GM19025 (cell line): ENCODE measurements around the gene CEP250.
"Not testable (repeated sequence)": the region's sequence is repeated elsewhere in the genome, so short reads cannot be mapped to it uniquely, and the experiment has no call there.

ENCODE experiments used
- ATAC-seq: cut with Tn5 transposase; IDR thresholded peaks from one replicate; pipeline ENCODE4 v1.9.1; 2021; ENCODE audit warnings: mild to moderate bottlenecking, low read depth, moderate library complexity; ENCODE audit not compliant: unreplicated experiment

CEP250 gene

GRCh38 chr20:35515949-35516645 lies 60.7 kb downstream of the CEP250 start:
- no peak for ATAC-seq

GRCh38 chr20:35517125-35517524 lies 61.7 kb downstream of the CEP250 start:
- no peak for ATAC-seq

DNA sequence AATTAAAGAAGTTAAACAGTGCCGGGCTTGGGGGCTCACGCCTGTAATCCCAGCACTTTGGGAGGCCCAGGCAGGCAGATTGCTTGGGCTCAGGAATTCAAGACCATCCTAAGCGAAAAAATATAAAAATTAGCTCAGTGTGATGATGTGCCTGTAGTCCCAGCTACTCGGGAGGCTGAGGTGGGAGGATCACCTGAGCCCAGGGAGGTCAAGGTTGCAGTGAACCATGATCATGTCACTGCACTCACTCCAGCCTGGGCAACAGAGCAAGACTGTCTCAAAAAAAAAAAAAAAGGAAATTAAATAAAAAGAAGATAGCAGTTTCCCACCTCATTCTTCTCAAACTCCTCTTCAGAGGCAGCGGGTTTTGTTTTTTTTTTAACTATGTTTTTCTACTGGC lies 62.4 kb downstream of the CEP250 start:
- ATAC-seq = not testable (repeated sequence)

DNA sequence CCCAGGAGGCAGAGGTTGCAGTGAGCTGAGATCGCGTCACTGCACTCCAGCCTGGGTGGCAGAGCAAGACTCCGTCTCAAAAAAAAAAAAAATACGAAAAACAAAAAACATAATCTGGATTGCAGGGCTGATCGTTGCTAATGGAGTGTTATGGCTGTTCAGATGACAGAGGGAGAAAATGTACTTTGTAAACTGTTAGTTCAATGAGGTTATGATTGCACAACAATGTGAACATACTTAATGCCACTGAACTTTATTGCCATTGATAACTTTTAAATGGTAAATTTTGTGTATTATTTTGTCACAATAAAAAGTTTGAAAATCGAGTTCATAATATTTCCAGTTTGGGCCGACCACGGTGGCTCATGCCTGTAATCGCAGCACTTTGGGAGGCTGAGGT lies 63.6 kb downstream of the CEP250 start:
- ATAC-seq = no peak

DNA sequence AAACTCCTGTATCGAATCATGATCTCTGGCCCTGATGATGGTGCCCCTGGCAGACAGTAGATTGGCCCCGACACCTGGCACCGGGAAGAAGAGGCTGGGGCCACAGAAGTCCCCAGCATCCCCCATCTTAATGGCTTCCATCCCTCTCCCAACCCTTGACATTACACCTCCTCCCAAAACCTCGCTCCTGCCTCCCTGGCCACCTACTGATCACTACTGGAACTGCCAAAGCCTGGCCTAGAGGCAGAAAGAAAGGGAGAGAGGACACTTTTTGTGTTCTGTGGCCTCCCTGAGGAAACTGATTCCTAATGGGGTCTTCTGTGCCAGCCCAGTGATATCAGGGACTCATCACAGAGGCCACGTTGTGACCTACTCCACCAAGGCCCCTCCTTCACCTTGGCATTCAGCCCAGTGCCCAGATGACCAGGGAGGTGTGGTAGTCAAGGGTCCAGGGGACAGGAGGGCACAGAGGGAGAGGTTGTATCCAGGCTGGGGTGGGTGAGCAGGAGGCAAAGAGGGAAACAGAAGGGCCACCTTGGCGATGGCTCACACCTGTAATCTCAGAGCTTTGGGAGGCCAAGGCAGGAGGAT lies 68.0 kb downstream of the CEP250 start:
- no peak for ATAC-seq

DNA sequence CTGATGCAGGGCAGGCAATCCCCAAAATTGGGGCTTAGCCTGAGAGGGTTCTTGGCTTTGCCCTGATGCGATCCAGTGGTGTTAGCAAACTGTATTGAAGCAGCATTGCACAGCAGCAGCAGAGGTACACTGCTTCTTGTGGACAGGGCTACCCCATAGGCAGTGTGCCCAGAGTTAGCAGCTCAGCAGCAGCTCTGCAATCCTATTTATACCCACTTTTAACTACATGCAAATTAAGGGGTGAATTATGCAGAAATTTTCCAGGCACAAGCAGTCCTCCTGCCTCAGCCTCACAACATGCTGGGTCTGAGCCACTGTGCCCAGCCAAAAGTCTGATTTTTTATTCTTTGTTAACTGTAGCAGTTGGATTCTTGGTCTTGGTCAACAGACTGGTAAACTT lies 70.2 kb downstream of the CEP250 start:
- ATAC-seq = no peak

DNA sequence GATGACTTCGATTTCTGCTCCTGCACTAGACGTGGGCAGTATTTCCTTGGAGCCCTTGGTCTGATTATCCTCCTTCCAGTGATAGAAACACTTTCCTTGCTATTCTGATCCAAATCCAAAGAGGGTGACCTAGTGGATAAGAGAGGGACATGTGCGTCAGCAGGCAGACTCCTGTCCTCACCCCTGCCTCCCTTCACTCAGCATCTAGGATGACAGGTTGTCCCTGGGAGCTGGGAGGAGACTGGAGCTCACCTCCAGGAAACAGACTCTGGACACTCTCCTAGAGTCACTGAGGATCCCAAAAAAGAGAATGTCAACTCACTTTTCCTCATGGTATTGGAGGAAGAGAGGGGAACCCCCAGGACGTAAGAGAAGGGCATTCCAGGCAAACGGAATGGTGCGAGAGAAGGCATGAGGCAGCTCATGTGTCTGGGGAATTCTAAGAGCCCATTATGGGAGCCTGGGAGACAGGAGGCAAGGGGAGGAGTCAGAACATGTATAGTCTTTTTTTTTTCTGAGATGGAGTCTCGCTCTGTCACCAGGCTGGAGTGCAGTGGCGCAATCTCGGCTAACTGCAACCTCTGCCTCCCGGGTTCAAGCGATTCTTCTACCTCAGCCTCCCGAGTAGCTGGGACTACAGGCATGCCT lies 71.8 kb downstream of the CEP250 start:
- no peak for ATAC-seq

DNA sequence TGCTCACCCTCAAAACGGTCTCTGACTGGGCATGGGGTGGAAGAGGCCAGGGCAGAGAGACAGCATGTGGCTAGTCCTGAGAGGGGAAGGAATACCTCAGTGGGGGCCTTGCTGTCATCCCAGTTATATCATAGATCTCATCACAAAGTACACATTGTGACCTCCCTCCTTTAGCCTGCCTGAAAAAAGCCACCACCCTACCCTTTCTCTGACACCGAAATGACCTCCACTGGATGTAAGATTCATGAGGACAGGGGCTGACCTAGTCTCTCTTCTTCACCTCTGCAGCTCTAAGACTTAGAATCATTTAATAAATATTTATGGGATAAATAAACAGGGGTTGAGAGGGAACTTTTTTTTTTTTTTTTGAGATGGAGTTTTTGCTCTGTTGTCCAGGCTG lies 74.2 kb downstream of the CEP250 start, which contains the start of gene C20orf173:
Gene C20orf173, minus strand, starts transcription at position 101 of the 400 bp plus-strand sequence. CDS start 279 bp downstream, outside the sequence.
- ATAC-seq = no peak

- ATAC-seq = peak; percentile 79
These were observed 84.4 kb downstream of the CEP250 start for GRCh38 chr20:35539756-35540212.

DNA sequence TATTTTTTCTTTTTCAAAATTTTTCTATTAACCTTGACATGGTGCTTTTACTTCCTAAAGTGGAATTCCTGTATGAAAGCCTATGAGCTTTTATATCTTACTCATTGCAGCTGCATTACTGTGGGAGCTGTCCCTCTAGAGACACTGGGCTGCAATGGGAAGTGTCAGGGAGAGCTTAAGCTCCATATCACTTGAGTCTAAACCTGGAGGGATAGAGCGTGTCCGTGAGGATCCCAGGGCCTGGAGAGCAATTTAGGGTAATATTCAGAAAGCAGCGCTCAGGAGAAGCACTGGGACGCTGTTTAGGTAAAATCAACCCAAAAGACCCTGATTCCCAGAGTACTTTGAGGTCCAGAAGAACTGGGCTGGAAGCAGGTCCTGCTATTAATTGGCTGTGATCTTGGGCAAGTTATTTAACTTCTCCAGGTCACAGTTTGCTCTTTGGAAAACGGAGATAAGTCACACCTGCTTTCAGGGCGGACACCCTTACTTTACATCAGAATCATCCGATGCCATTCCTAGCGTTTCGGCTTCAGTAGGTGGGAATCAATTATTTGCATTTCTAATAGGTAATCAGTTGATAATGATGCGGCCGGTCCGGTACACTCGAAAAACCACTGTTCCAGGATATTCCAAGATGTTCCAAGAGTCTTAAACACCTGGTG lies 85.9 kb downstream of the CEP250 start:
- no peak for ATAC-seq

GRCh38 chr20:35541783-35542662 lies 86.6 kb downstream of the CEP250 start, which contains the start of gene ERGIC3:
Gene ERGIC3, plus strand, starts transcription at chr20:35542078. Its CDS starts 20 bp downstream, at chr20:35542098.
- ATAC-seq = peak; percentile 80

- no peak for ATAC-seq
These were observed 87.6 kb downstream of the CEP250 start for GRCh38 chr20:35542990-35543389.

DNA sequence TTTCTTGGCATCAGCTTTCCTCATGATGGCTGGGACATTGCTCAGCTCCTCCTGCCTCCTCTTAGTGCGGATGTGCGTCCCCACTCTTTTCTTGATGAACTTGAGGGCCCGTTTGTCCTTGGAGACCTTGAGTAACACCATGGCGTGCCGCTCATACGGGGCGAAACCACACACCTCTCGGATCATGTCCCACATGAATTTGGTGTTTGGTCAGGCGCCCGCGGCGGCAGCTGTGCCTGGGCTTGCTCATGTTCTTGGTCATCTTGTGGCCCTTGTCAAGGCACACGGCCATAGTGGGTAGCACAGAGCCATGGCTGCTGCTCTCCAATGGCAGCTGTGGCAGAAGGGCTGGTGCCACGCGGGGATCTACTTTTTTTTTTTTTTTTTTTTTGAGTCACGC lies 89.0 kb downstream of the CEP250 start:
- ATAC-seq = no peak

DNA sequence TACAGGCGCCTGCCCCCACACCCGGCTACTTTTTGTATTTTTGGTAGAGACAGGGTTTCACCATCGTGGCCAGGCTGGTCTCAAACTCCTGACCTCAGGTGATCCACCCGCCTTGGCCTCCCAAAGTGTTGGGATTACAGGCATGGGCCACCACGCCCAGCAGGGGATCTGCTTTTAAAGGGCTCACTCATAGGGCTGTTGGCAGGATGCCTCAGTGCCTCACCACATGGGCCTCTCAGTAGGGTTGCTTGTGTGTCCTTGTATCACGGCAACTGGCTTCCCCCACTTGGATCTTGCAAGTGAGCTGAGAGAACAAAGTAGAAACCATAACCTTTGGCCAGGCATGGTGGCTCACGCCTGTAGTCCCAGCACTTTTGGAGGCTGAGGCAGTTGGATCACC lies 89.5 kb downstream of the CEP250 start:
- ATAC-seq = not testable (repeated sequence)

GRCh38 chr20:35546127-35546526 lies 90.7 kb downstream of the CEP250 start:
- no peak for ATAC-seq

- no peak for ATAC-seq
These were observed 91.9 kb downstream of the CEP250 start for GRCh38 chr20:35547329-35547728.

DNA sequence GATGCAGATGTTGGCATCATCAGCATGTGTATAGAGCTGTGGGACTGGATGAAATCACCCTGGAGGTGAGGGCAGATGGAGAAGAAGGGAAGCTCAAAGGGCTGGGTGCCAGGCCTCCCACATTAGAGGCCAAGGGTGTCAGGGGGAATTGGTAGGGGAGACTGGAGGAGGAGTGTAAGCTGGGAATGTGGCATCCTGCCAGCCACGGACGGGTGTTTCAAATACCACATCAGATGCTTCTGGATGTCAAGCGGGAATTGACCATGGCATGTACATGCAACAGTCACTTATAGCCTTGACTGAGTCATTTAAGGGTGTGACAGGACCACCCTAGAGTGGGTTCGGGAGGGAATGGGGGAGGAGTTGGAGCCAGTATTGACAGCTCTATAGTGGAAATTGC lies 96.1 kb downstream of the CEP250 start:
- no peak for ATAC-seq

GRCh38 chr20:35552914-35553313 lies 97.5 kb downstream of the CEP250 start:
- ATAC-seq = no peak

DNA sequence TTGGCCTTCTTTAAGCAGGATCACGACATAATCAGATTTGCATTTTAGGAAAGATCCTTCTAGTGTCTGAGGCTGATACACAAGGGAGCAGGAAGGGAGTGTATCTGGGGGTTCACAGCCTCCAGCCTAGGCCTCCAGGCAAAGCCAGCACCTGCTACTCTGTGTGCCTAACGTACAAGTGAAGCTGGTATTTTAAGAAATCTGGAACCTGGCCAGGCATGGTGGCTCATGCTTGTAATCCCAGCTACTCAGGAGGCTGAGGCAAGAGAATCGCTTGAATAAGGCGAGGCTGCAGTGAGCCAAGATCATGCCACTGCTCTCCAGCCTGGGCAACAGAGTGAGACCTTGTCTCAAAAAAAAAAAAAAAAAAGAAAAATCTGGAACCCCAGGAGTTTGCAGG lies 100.1 kb downstream of the CEP250 start:
- ATAC-seq = not testable (repeated sequence)
